NCI-H146 (cell line): Measurements from ENCODE around the gene TBX4.

Experiments used
- DNase-seq: peaks from one replicate; lab custom pipeline; 2025; lab: John Stamatoyannopoulos, UW

Gene TBX4

GRCh38 chr17:61465550-61466237 is 13.5 kb downstream of the TBX4 start:
- DNase-seq, result no peak

DNA sequence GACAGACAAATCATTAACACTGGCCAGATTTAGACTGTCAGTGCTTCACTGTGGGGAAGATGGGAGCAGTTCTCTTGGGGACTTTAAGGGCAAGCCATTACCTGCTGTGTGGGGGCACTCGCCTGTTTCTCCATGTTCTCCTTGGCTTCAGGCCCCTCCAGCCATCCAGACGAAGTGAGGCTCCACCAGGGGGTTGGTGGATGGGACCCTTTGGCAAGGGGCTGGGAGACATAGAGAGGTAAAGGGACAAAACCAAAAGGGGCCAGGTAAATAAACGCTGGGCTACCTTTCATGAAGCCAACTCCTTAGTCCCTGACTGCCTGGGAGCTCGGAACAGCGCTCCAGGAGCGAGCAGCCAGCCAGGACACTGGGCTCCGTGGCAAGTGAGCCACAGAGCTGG is 14.0 kb downstream of the TBX4 start:
- no peak for DNase-seq

- DNase-seq, result no peak
These were observed 15.4 kb downstream of the TBX4 start for GRCh38 chr17:61467416-61468262.

DNA sequence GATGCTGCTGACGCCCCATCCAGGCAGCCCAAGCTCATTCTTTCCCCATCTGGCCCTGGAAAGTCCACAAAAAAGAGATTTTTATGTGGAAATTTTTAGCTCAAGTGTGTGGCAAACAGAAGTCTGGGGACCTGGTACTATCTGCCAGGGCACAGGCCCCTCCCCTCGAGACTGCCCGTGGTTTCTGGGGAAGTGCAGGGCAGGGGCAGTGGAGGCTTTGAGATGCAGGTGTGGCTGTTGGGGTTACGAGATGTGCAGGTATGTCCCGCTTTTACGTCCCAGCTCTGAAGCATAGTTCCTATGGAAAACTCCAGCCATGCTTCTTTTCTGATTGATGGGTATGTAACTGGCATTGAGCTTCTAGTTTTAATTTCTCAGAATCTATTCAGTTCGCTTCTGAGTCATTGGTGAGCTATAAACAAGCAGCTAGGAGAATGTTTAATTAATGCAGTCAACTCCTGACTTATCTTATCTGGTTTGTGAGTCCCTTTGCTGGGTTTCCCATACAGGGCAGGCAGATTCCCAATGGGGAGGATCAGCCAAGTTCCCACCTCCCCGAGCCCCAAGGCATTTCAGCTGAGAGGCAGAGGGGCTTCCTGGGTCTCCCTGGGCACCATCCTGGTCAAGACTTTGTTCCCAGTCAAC is 16.2 kb downstream of the TBX4 start:
- no peak for DNase-seq

DNA sequence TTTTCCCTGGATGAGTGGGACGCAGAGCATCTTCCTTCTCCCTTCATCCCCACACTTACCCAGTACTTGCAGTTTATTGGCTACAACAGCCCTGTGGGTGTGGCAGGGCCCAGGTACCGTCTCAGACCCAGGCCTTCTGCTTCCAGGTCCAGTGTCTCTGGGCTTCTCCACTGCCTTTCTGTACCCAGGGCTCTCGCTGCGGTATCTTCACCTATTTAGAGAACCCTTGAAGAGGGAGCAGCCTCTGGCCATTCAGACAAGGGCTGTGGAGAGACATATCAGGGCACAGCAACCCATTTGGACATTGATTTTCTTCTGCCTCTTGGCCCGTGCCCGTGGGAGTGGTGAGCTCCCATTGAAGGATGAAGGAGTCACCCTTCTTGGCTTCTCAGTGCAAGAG is 17.3 kb downstream of the TBX4 start:
- no peak for DNase-seq

- DNase-seq, result no peak
These were observed 17.7 kb downstream of the TBX4 start for GRCh38 chr17:61469949-61470348.

DNA sequence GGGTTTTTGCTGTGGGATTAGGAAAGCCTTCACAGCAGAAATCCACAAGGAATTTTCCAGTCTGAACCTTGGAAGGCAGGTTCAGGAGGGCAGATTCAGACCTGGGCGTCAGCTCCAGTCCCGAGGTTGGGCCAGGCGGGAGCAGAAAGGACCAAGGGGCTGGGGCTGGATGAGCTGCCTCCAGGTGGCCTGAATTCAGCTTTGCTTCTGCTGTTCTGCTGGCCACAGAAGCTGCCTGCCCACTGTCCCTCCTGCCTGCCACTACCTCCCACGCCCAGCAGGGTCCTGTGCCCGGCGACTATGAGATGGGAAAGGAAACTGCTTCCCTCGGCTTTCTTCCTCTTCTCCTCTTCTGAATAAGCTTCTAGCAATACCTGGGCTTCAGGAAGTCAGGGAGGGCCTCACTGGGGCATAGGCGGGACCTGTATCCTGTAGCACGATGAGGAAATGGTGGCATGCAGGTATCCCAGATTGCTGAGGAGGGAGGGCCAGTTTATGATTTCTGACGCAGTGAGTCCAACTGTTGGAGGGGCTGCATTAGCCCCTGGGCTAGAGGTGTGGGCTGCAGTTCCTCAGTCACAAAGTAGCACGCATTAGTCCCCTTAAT is 18.4 kb downstream of the TBX4 start:
- no peak for DNase-seq

DNA sequence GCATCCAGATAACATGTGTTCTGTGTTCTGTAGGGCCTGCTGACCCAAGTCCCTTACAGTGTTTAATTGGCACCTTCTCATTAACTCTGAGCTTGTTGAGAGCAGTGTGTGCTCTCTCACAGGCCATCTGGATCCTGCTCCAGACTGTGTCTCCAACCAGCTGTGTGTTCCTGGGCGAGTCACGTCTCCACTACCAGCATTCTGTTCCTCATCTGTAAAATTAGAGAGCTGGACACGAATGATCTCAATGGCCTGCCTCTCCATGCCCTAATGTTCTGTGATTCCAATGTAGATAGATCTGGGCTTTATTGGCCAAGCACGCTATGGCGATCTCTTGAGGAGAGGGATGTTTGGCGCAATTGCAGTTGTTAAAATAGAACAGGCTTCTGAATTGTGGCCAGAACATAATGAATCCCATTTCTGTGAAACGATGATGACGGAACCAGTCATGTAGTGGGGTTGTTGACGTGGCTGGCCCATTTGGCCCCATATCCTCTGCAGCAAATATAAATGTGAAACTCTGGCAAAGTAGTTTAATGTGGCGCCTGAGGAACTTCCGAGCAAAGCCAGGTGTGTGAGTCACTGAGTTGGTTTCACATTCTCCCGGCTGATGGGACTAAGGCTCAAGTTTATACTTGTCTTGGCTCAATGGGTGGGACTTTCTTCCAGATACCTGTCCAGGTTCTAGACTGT is 22.2 kb downstream of the TBX4 start:
- no peak for DNase-seq

GRCh38 chr17:61474934-61475333 is 22.7 kb downstream of the TBX4 start:
- no peak for DNase-seq

- no peak for DNase-seq
These were observed 23.5 kb downstream of the TBX4 start for GRCh38 chr17:61475726-61476125.

DNA sequence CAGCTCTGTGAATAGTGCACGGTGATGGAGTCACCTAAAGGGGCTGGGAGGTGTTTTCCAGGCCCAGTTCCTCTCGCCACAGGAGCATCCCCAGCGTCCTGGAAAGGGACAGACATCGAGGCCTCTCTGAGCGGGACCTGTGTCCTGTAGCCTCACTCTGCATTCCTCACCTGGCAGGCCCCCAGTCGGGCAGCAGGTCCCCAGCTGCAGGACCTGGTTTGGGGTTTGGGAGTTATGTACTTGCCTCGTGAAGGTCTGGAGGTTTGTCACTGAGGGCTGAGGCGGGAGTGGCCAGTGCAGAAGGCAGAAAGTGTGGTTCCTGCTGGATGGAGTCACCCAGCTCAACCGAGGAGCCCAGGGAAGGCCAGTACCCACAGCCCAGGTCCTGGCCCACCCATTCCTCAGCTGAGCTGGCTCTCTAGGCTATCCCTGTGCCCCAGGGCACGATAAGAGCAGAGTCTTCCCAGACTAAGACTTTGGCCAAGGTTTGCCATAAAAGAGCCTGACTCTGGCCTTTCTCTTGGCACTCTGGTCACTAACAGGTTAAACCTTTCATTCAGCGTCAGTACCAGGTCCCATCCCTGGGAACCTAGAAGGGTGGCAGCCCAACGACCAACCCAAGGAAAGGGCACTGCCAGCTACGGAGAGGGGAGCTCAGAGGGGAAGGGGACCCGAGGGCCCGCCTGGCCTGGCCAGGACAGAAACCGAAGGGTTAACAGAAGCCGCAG is 24.4 kb downstream of the TBX4 start:
- no peak for DNase-seq

DNA sequence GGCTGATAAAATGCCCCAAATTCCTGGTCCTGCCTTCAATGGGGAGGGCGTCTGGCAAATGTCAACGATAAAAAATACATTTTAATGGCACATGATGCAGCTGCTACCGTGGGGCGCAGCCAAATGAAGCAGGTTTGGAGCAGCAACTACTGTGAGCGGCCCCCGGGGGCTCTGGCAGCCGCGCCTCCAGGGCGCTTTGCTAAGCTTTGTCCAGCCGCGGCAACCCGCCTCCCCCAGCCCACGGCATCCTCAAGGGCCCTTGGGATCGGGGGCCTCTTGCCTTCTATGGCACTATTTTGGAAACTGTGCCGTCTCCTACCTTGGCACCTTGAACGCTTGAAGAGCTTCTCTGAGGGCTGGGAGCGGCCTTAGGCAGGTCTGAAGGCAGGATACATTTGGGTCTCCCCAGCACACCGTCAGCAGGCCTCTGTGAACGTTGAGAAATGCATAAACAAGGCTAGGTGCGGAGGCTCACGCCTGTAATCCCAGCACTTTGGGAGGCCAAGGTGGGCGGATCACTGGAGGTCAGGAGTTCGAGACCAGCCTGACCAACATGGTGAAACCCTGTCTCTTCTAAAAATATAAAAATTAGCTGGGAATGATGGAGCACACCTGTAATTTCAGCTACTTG is 25.1 kb downstream of the TBX4 start:
- no peak for DNase-seq

DNA sequence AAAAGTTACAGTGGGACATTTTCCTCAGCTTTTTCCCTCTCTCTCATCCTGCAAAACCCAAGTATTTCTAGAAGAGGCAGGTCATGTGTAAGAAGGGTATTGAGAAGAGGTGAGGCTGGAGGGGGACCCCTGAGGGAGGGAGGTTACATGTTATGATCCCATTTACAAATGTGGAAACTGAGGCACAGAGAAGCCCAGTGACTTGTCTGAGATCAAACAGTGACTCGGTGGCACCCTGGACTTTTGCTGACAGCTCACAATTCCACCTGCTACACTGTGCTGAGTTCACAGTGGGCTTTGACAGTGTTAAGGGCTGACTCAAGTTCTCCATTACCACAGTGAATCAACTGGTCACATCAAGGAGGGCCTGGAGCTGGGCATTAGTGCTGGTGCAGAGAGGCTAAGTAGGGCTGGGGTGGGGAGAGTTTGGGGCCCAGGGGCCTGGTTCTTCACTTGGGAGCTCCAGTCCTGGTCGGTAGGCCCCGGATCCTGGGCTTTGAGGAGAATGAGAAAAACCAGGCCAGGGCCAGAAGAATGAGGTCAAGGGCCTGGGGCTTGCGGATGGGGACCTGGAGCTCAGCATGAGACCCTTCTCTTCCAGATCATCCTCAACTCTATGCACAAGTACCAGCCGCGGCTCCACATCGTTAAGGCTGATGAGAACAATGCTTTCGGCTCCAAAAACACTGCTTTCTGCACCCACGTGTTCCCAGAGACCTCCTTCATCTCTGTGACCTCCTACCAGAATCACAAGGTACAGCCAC is 26.0 kb downstream of the TBX4 start:
- DNase-seq, result no peak

DNA sequence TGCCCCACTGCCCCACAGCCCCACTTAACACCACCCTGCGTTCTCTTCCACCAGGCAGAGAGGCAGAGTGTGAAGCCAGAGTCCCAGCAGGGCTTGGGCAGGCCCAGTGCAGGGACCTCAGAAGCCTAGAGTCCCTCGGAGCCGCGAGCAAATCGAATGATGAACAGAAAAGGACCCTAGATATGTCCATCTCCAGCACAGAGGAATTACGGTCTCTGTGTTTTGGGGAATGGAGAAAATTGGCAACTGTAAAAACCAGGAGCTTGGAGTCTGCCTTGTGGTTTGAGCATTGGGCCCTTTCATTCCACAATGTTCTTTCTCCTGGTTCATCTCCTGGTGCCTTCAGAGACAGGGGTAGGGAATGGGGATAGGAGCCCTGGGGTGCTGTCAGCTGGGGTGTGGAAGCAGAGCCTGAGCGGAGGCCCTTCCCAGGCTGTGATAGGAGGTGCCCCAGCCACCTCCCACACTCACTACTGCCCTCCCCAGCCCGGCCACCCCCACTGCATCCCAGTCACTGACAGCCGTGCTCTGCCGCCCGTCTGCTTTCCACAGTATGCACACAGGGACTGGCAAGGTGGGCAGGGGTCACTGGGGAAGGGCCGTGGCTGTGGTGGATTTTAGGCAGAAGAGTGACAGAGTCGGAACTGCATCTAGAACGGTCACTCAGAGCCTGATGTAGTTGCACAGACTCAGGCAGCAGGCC is 26.7 kb downstream of the TBX4 start:
- DNase-seq, result no peak

- no peak for DNase-seq
These were observed 27.5 kb downstream of the TBX4 start for GRCh38 chr17:61479493-61480413.

GRCh38 chr17:61480414-61480807 is 28.2 kb downstream of the TBX4 start:
- no peak for DNase-seq

DNA sequence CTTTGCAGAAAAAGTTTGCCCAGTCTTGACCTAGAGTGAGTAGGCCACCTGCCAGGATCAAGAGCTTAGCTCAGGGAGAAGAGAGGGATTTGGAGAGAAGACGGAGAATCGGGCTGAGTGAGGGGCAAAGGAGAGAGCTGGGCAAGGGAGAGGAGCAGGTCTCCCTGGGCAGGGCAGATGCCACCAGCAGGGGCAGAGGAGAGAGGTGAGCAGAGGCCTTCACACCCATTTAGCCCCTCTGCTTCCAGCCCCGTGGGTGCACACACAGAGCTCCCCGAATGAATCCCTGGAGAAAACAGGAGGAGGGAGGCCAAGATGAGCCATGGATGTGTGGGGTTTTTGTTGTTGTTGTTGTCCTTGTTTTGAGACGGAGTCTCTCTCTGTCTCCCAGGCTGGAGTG is 29.2 kb downstream of the TBX4 start:
- no peak for DNase-seq

GRCh38 chr17:61482467-61482866 is 30.2 kb downstream of the TBX4 start:
- no peak for DNase-seq

DNA sequence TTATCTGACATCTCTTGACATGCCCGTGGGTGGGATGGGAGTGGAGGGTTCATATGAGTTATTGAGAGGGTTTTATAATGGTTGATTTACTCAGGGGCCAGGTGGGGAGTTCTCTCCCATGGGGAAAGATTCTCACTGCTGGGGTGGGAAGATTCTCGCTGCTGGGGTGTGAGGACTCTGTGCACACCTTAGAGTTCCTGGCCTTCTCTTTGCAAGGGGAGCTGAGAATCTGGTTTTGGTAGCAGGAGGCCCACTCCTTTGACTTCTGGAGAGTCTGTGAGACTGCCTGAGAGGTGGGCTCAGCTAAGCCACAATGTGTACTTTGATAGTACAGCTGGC is 31.5 kb downstream of the TBX4 start:
- DNase-seq, result no peak
